Natural killer cell (primary cell): ENCODE data around the gene SPATC1L. TPM values are rescaled to one million over a fixed set of nuclear protein-coding genes. Genes with fewer than 3 reads are reported as not detected.

ENCODE experiments used
- ATAC-seq, 3 donors: fragments of 150-1000 bp in 2 of 3; fragments of 200-7000 bp in 1 of 3; cut with Tn5 transposase; 1 replicate in 1 of 3; 2 replicates in 2 of 3; pipeline ENCODE4 v1.10.0; 2021; ENCODE audit warnings: mild to moderate bottlenecking in 2 of 3, moderate library complexity in 2 of 3
- DNase-seq, 2 donors: peaks; one replicate each; pipeline versions ENCODE4 v3.0.0 to v3.0.0-alpha.2; 2013 to 2021; ENCODE audit warnings: mixed read lengths in 1 of 2
- H3K27ac ChIP-seq: one replicate; pipeline ENCODE4 v1.5.1; 2013; ENCODE audit warnings: mild to moderate bottlenecking, low read length
- H3K27me3 ChIP-seq: one replicate; pipeline ENCODE4 v1.6.1; 2013; ENCODE audit warnings: low read length; ENCODE audit not compliant: control insufficient read depth, insufficient read depth
- H3K36me3 ChIP-seq: one replicate; pipeline ENCODE4 v1.6.1; 2013; ENCODE audit warnings: low read length; ENCODE audit not compliant: control insufficient read depth, insufficient read depth
- H3K4me1 ChIP-seq: one replicate; pipeline ENCODE4 v1.6.1; 2013; ENCODE audit warnings: low read length; ENCODE audit not compliant: control insufficient read depth, insufficient read depth
- H3K4me3 ChIP-seq: one replicate; pipeline ENCODE4 v1.5.1; 2013; ENCODE audit warnings: low read length
- H3K9me3 ChIP-seq: one replicate; pipeline ENCODE4 v1.6.1; 2013; ENCODE audit warnings: low read length; ENCODE audit not compliant: control insufficient read depth, insufficient read depth
- H3K27ac Mint-ChIP-seq, 2 donors: one replicate each; pipeline ENCODE4 v1.8.0; 2022; ENCODE audit warnings: mild to moderate bottlenecking in 2 of 2, mixed read lengths in 2 of 2, moderate library complexity in 1 of 2
- H3K27me3 Mint-ChIP-seq, 2 donors: one replicate each; pipeline ENCODE4 v1.8.0; 2022; ENCODE audit warnings: low read depth in 2 of 2, mixed read lengths in 2 of 2
- H3K36me3 Mint-ChIP-seq: one replicate; pipeline ENCODE4 v1.8.0; 2022; ENCODE audit warnings: mixed read lengths
- H3K4me1 Mint-ChIP-seq, 2 donors: one replicate each; pipeline ENCODE4 v1.8.0; 2022; ENCODE audit warnings: mixed read lengths in 2 of 2
- H3K4me3 Mint-ChIP-seq: one replicate; pipeline ENCODE4 v1.8.0; 2022; ENCODE audit warnings: mild to moderate bottlenecking, moderate library complexity, mixed read lengths
- H3K9me3 Mint-ChIP-seq, 2 donors: one replicate each; pipeline ENCODE4 v1.8.0; 2022; ENCODE audit warnings: mixed read lengths in 2 of 2
- CTCF ChIP-seq: fragments of 200-600 bp; IDR thresholded peaks from one replicate; pipeline ENCODE4 v1.8.0; 2022; ENCODE audit warnings: antibody characterized with exemption
- WGBS: methylation state at CpG from one replicate; pipeline ENCODE4 v1.1.7; 2013; ENCODE audit warnings: missing lambda C conversion rate; ENCODE audit not compliant: insufficient coverage; 5-methylcytosine and 5-hydroxymethylcytosine counted together
- intact Hi-C: fragments of 100-400 bp; cut with micrococcal nuclease; formaldehyde crosslinking; loops from one replicate; pipeline ENCODE4 v1.14.2; 2022
- total RNA-seq, 4 donors: library from RNA; stranded (reverse); fragments of 120-200 nt in 1 of 4; gene quantifications; one replicate each; pipeline versions ENCODE4 v1.2.3 to v1.2.4, GENCODE V29; 2013 to 2022

Gene SPATC1L
- total RNA-seq, 3 donors from 2014 or later (not counting 1 experiment from before 2014, with no cell fraction given), result 0.18 to 4.0 (median 2.7) TPM

- no peaks in the 10 kb centered on the region for H3K36me3 Mint-ChIP-seq
- no peak overlapping the region for H3K4me3 Mint-ChIP-seq
- DNase-seq (no peak), ATAC-seq (no peak)
- Histone ChIP-seq H3K9me3 (no peaks in the 10 kb centered on the region), H3K27ac (no peak overlapping the region), H3K36me3 (peaks cover 5% of the 10 kb centered on the region), H3K27me3 (no peaks in the 10 kb centered on the region), H3K4me1 (no peaks in the 10 kb centered on the region), H3K4me3 (no peak overlapping the region)
- H3K4me1 Mint-ChIP-seq, result peaks cover 0 to 5% of the 10 kb centered on the region in 2 donors
- WGBS, result 95% methylated on average over 7 of the region's 7 CpGs
- intact Hi-C loops, result no loop called here
- H3K27ac Mint-ChIP-seq, result no peak overlapping the region
- no peak for TF ChIP-seq CTCF
- H3K9me3 Mint-ChIP-seq, result no peaks in the 10 kb centered on the region
- no peaks in the 10 kb centered on the region for H3K27me3 Mint-ChIP-seq
Observed at GRCh38 chr21:46211376-46211775, 27.1 kb upstream of the SPATC1L start.

- Histone ChIP-seq H3K36me3 (peaks cover 12% of the 10 kb centered on the region), H3K27ac (no peak overlapping the region), H3K4me3 (no peak overlapping the region), H3K9me3 (no peaks in the 10 kb centered on the region), H3K4me1 (no peaks in the 10 kb centered on the region), H3K27me3 (no peaks in the 10 kb centered on the region)
- Mint-ChIP-seq H3K4me1 (no peaks in the 10 kb centered on the region), H3K27me3 (no peaks in the 10 kb centered on the region), H3K27ac (no peak overlapping the region), H3K4me3 (no peak overlapping the region), H3K9me3 (no peaks in the 10 kb centered on the region), H3K36me3 (no peaks in the 10 kb centered on the region)
- ATAC-seq (no peak), DNase-seq (no peak)
- 81% methylated on average over 16 of the region's 16 CpGs for WGBS
- TF ChIP-seq CTCF, result no peak
- intact Hi-C loops, result no loop called here
Observed at GRCh38 chr21:46210378-46211136, 26.3 kb upstream of the SPATC1L start.

- ATAC-seq (no peak), DNase-seq (no peak)
- no peaks in the 10 kb centered on the region for H3K4me1 ChIP-seq
- TF ChIP-seq CTCF, result no peak
- no peaks in the 10 kb centered on the region for H3K36me3 Mint-ChIP-seq
- no peaks in the 10 kb centered on the region for H3K27me3 Mint-ChIP-seq
- H3K27me3 ChIP-seq, result no peaks in the 10 kb centered on the region
- no peaks in the 10 kb centered on the region for H3K9me3 ChIP-seq
- no peak overlapping the region for H3K4me3 ChIP-seq
- no peak overlapping the region for H3K27ac Mint-ChIP-seq
- no peak overlapping the region for H3K4me3 Mint-ChIP-seq
- 93% methylated on average over 23 of the region's 23 CpGs for WGBS
- peaks cover 13% of the 10 kb centered on the region for H3K36me3 ChIP-seq
- H3K9me3 Mint-ChIP-seq, result no peaks in the 10 kb centered on the region
- intact Hi-C loops, result no loop called here
- H3K4me1 Mint-ChIP-seq, result no peaks in the 10 kb centered on the region
- no peak overlapping the region for H3K27ac ChIP-seq
Observed at GRCh38 chr21:46208761-46209721, 24.8 kb upstream of the SPATC1L start.
